Measurements from ENCODE around the gene RUNX2. TPM values are rescaled to one million over a fixed set of nuclear protein-coding genes. Genes with fewer than 3 reads are reported as not detected.

The RUNX2 gene
- total and polyA plus RNA-seq, 10 of the 15 experiments (the other 5 are each of a cell fraction or from before 2014, with no cell fraction given) = 0.01 to 0.77 (median 0.15) TPM; not detected in 3

- in situ Hi-C loops (cut with MboI) = no loop called here
- H3K4me3 ChIP-seq = no peak overlapping the region
- H3K4me2 ChIP-seq (ENCODE audit: control insufficient read depth, insufficient read depth) = no peak overlapping the region
- H3K27ac ChIP-seq (ENCODE audit: control insufficient read depth, insufficient read depth) = no peak overlapping the region
- peaks cover under 1% of the 10 kb centered on the region; the same call in 2 of the 3 replicates for H3K9me3 ChIP-seq (replicated peaks; ENCODE audit: control insufficient read depth, insufficient read depth, low read length)
- no peak for FAIRE-seq
- SMC1A ChIA-PET (ENCODE audit: uncharacterized antibody, unreplicated experiment) = interaction anchor here (1.0 to 1.5 kb wide), 3 partner anchors 9 to 1074 kb away, joined by 3 to 4 read pairs (median 3); no protein-coding TSS in a partner anchor
- H3K79me2 ChIP-seq (ENCODE audit: control insufficient read depth, insufficient read depth, low read length) = no peaks in the 10 kb centered on the region
- CTCF ChIA-PET = interaction anchor here (0.9 to 1.2 kb wide), 2 partner anchors 218 to 1050 kb away, joined by 4 read pairs; no protein-coding TSS in a partner anchor
- intact Hi-C loops (cut with micrococcal nuclease; ENCODE audit: unreplicated experiment) = no loop called here
- no TSS peak for BruUV-seq (replicated peaks)
- no peaks in the 10 kb centered on the region for H4K20me1 ChIP-seq (ENCODE audit: control insufficient read depth, insufficient read depth)
- RAD21 ChIA-PET (ENCODE audit: unreplicated experiment) = interaction anchor here (0.7 to 2.8 kb wide), 3 partner anchors 9 to 1050 kb away, joined by 3 to 16 read pairs (median 3); no protein-coding TSS in a partner anchor
- H2AFZ ChIP-seq (ENCODE audit: control insufficient read depth, low read depth, low read length) = no peak overlapping the region
- ATAC-seq = no peak
- peaks cover 11% of the 10 kb centered on the region for H3K4me1 ChIP-seq (ENCODE audit: control insufficient read depth, insufficient read depth, low read length)
- DNase-seq (ENCODE audit: low read depth, low spot score) = no peak
- 49% methylated on average over 4 of the region's 4 CpGs for WGBS (ENCODE audit: insufficient coverage, insufficient replicate concordance, low lambda C conversion rate, missing lambda C conversion rate)
- POLR2A ChIA-PET = interaction anchor here (0.6 kb wide), 1 partner anchor 23 kb away, joined by 6 read pairs; no protein-coding TSS in a partner anchor
- no peaks in the 10 kb centered on the region; a peak in 1 of 4 replicates for H3K27me3 ChIP-seq (replicated peaks in 1 of 2; ENCODE audit: control insufficient read depth in 2 of 2, insufficient read depth in 2 of 2, low read length in 1 of 2)
- no peaks in the 10 kb centered on the region for H3K36me3 ChIP-seq (ENCODE audit: control insufficient read depth in 2 of 2, insufficient read depth in 2 of 2, low read length in 1 of 2)
- no peak overlapping the region for H3K9ac ChIP-seq (ENCODE audit: control insufficient read depth, insufficient read depth, low read length)
- TF ChIP-seq, protein P1, sequence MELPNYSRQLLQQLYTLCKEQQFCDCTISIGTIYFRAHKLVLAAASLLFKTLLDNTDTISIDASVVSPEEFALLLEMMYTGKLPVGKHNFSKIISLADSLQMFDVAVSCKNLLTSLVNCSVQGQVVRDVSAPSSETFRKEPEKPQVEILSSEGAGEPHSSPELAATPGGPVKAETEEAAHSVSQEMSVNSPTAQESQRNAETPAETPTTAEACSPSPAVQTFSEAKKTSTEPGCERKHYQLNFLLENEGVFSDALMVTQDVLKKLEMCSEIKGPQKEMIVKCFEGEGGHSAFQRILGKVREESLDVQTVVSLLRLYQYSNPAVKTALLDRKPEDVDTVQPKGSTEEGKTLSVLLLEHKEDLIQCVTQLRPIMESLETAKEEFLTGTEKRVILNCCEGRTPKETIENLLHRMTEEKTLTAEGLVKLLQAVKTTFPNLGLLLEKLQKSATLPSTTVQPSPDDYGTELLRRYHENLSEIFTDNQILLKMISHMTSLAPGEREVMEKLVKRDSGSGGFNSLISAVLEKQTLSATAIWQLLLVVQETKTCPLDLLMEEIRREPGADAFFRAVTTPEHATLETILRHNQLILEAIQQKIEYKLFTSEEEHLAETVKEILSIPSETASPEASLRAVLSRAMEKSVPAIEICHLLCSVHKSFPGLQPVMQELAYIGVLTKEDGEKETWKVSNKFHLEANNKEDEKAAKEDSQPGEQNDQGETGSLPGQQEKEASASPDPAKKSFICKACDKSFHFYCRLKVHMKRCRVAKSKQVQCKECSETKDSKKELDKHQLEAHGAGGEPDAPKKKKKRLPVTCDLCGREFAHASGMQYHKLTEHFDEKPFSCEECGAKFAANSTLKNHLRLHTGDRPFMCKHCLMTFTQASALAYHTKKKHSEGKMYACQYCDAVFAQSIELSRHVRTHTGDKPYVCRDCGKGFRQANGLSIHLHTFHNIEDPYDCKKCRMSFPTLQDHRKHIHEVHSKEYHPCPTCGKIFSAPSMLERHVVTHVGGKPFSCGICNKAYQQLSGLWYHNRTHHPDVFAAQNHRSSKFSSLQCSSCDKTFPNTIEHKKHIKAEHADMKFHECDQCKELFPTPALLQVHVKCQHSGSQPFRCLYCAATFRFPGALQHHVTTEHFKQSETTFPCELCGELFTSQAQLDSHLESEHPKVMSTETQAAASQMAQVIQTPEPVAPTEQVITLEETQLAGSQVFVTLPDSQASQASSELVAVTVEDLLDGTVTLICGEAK (IDR thresholded peaks at IDR 0.05; ENCODE audit: borderline replicate concordance) = no peak
- TF ChIP-seq CEBPB (IDR thresholded peaks at IDR 0.05; ENCODE audit: borderline replicate concordance in 1 of 2, low read depth in 2 of 2, low read length in 2 of 2) = no peak
- no peak for TF ChIP-seq CBX3 (IDR thresholded peaks at IDR 0.05; ENCODE audit: borderline replicate concordance, low read depth)
- no peak for TF ChIP-seq FOXK2 (IDR thresholded peaks at IDR 0.05)
- TF ChIP-seq EP300 (IDR thresholded peaks at IDR 0.05; ENCODE audit: borderline replicate concordance in 1 of 2, control insufficient read depth in 1 of 2, low read depth in 2 of 2, low read length in 2 of 2) = no peak
- TF ChIP-seq RB1 (IDR thresholded peaks at IDR 0.05; ENCODE audit: borderline replicate concordance) = no peak
- TF ChIP-seq MLLT1 (IDR thresholded peaks at IDR 0.05) = no peak
- no peak for TF ChIP-seq RAD21 (IDR thresholded peaks at IDR 0.05; ENCODE audit: insufficient read depth, low read depth, low read length)
- TF ChIP-seq SMAD5 (IDR thresholded peaks at IDR 0.05; ENCODE audit: low read depth) = no peak
- TF ChIP-seq, protein P2, sequence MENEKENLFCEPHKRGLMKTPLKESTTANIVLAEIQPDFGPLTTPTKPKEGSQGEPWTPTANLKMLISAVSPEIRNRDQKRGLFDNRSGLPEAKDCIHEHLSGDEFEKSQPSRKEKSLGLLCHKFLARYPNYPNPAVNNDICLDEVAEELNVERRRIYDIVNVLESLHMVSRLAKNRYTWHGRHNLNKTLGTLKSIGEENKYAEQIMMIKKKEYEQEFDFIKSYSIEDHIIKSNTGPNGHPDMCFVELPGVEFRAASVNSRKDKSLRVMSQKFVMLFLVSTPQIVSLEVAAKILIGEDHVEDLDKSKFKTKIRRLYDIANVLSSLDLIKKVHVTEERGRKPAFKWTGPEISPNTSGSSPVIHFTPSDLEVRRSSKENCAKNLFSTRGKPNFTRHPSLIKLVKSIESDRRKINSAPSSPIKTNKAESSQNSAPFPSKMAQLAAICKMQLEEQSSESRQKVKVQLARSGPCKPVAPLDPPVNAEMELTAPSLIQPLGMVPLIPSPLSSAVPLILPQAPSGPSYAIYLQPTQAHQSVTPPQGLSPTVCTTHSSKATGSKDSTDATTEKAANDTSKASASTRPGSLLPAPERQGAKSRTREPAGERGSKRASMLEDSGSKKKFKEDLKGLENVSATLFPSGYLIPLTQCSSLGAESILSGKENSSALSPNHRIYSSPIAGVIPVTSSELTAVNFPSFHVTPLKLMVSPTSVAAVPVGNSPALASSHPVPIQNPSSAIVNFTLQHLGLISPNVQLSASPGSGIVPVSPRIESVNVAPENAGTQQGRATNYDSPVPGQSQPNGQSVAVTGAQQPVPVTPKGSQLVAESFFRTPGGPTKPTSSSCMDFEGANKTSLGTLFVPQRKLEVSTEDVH (IDR thresholded peaks at IDR 0.05; ENCODE audit: low read depth, partially characterized antibody) = no peak
- TF ChIP-seq, protein P3, sequence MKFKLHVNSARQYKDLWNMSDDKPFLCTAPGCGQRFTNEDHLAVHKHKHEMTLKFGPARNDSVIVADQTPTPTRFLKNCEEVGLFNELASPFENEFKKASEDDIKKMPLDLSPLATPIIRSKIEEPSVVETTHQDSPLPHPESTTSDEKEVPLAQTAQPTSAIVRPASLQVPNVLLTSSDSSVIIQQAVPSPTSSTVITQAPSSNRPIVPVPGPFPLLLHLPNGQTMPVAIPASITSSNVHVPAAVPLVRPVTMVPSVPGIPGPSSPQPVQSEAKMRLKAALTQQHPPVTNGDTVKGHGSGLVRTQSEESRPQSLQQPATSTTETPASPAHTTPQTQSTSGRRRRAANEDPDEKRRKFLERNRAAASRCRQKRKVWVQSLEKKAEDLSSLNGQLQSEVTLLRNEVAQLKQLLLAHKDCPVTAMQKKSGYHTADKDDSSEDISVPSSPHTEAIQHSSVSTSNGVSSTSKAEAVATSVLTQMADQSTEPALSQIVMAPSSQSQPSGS (IDR thresholded peaks at IDR 0.05; ENCODE audit: low read length) = no peak
These were observed 377.2 kb downstream of the RUNX2 start for GRCh38 chr6:45705137-45705855.
